Prostate gland (tissue), 2 donors: ENCODE results near the gene KLK7. TPM values are rescaled to one million over a fixed set of nuclear protein-coding genes. Genes with fewer than 3 reads are reported as not detected.

Experiments
- DNase-seq: peaks from one replicate; pipeline ENCODE4 v3.0.0-alpha.2; 2019; ENCODE audit warnings: low spot score
- H3K27ac ChIP-seq, 2 donors: fragments of 200-600 bp; sonication (generic); 2 replicates each; pipeline ENCODE4 v1.5.1; 2017 to 2019
- H3K27me3 ChIP-seq: fragments of 200-600 bp; sonication (generic); replicated peaks from 2 replicates; pipeline ENCODE4 v1.5.1; 2019; ENCODE audit not compliant: insufficient read depth
- H3K36me3 ChIP-seq, 2 donors: fragments of 200-600 bp; sonication (generic); 1 replicate in 1 of 2; 2 replicates in 1 of 2; pipeline versions ENCODE4 v1.5.1 to v1.8.1; 2017 to 2019
- H3K4me1 ChIP-seq: fragments of 200-600 bp; sonication (generic); replicated peaks from 2 replicates; pipeline ENCODE4 v1.5.1; 2019
- H3K4me3 ChIP-seq, 2 donors: fragments of 200-600 bp; sonication (generic); 2 replicates each; pipeline ENCODE4 v1.5.1; 2017 to 2019
- H3K9me3 ChIP-seq: fragments of 200-600 bp; sonication (generic); 2 replicates; pipeline ENCODE4 v1.5.1; 2017
- CTCF ChIP-seq, 4 experiments: fragments of 200-600 bp in 2 of 4; fragments of 450-650 bp in 2 of 4; sonication (generic) in 2 of 4; IDR thresholded peaks; 1 replicate in 3 of 4; 2 replicates in 1 of 4; pipeline ENCODE4 v1.5.1; 2016 to 2019; ENCODE audit warnings: antibody characterized with exemption in 4 of 4, mild to moderate bottlenecking in 2 of 4, moderate library complexity in 2 of 4
- POLR2A ChIP-seq: fragments of 450-650 bp; IDR thresholded peaks from one replicate; pipeline ENCODE4 v1.6.1; 2016; ENCODE audit warnings: antibody characterized with exemption, mild to moderate bottlenecking
- POLR2AphosphoS5 ChIP-seq: sonication (generic); formaldehyde crosslinking; IDR thresholded peaks from one replicate; pipeline ENCODE4 v1.6.1; 2017; ENCODE audit warnings: antibody characterized with exemption
- WGBS: methylation state at CpG from one replicate; pipeline ENCODE4 v1.1.5; 2018; 5-methylcytosine and 5-hydroxymethylcytosine counted together
- intact Hi-C: fragments of 100-400 bp; cut with DNase I; formaldehyde crosslinking; loops from one replicate; pipeline ENCODE4 v1.14.2; 2022
- total RNA-seq, 2 donors: library from RNA; depleted of rRNA; stranded (reverse); fragments of >200 nt; gene quantifications; one replicate each; pipeline ENCODE4 v1.1.0, GENCODE V29; 2016

The KLK7 gene
- total RNA-seq, 2 donors from 2014 or later, result 0.68 to 1.2 TPM

- no peaks in the 10 kb centered on the region for H3K36me3 ChIP-seq
- no peaks in the 10 kb centered on the region for H3K9me3 ChIP-seq
- no peaks in the 10 kb centered on the region for H3K27me3 ChIP-seq
- 75% methylated on average over 12 of the region's 12 CpGs for WGBS
- intact Hi-C loops, result no loop called here
- no peak for DNase-seq
- no peaks in the 10 kb centered on the region for H3K4me1 ChIP-seq
- TF ChIP-seq POLR2A (no peak), POLR2AphosphoS5 (no peak), CTCF (IDR thresholded peaks at IDR 0.05) (no peak)
- no peak overlapping the region for H3K4me3 ChIP-seq
- no peak overlapping the region for H3K27ac ChIP-seq
These were observed 29.0 kb upstream of the KLK7 start for GRCh38 chr19:51012661-51013190.

DNA sequence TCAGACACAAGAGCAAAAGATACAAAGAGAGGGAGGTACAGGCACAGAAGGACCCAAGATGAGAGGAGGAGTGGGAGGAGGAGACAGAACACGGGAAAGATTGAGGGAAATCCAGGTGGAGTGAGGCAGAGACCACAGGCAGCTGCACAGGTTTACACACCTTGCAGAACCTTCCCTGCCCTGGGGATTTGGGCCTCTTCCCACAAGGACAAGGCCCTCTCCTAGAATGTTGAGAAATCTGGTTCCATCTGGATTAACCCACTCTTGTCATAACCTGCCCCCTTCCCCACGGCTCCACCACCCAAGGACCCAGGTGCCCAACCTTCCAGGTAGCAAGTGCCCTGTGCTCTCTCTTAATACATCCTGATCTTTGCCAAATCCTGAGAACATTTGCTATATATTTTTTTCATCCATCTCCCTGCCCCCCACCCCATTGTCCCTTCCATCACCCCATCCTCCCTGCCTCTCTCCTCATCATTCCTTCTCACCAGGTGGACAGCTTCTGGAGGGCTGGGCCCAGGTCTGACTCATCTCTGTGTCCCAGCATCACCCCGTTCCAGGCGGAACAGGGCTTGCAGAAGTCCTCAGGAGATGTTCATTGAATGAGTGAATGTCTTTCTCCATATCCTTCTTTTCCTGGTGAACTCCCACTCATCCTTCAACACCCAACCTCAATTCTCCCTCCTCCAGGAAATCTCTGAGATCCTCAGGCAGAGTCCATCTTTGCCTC lies 26.5 kb upstream of the KLK7 start:
- TF ChIP-seq POLR2AphosphoS5 (no peak), POLR2A (no peak), CTCF (IDR thresholded peaks at IDR 0.05) (no peak)
- H3K4me1 ChIP-seq, result no peaks in the 10 kb centered on the region
- no peak overlapping the region for H3K27ac ChIP-seq
- no peak for DNase-seq
- no peaks in the 10 kb centered on the region for H3K36me3 ChIP-seq
- WGBS, result 60% methylated on average over 4 of the region's 4 CpGs
- peaks cover 5% of the 10 kb centered on the region for H3K27me3 ChIP-seq
- intact Hi-C loops, result no loop called here
- no peaks in the 10 kb centered on the region for H3K9me3 ChIP-seq
- no peak overlapping the region for H3K4me3 ChIP-seq

- TF ChIP-seq CTCF (IDR thresholded peaks at IDR 0.05), result no peak
- no peak for TF ChIP-seq POLR2A
- TF ChIP-seq POLR2AphosphoS5, result no peak
- H3K4me3 ChIP-seq, result no peak overlapping the region
- WGBS, result 72% methylated on average over 19 of the region's 19 CpGs
- H3K4me1 ChIP-seq, result no peaks in the 10 kb centered on the region
- H3K27ac ChIP-seq, result no peak overlapping the region
- H3K9me3 ChIP-seq, result no peaks in the 10 kb centered on the region
- H3K36me3 ChIP-seq, result no peaks in the 10 kb centered on the region
- peaks cover 5% of the 10 kb centered on the region for H3K27me3 ChIP-seq
- no peak for DNase-seq
- intact Hi-C loops, result no loop called here
These were observed 25.6 kb upstream of the KLK7 start for GRCh38 chr19:51009061-51009891.

- intact Hi-C loops, result no loop called here
- no peak overlapping the region for H3K27ac ChIP-seq
- DNase-seq, result no peak
- H3K4me3 ChIP-seq, result no peak overlapping the region
- TF ChIP-seq CTCF (IDR thresholded peaks at IDR 0.05) (no peak), POLR2A (no peak), POLR2AphosphoS5 (no peak)
- H3K36me3 ChIP-seq, result no peaks in the 10 kb centered on the region
- H3K9me3 ChIP-seq, result no peaks in the 10 kb centered on the region
- WGBS, result 83% methylated on average over 3 of the region's 3 CpGs
- no peaks in the 10 kb centered on the region for H3K4me1 ChIP-seq
- peaks cover 13% of the 10 kb centered on the region for H3K27me3 ChIP-seq
These were observed 23.8 kb upstream of the KLK7 start for GRCh38 chr19:51007488-51007887.
